K562 (cell line): ENCODE measurements around the gene EHBP1L1. TPM values are rescaled to one million over a fixed set of nuclear protein-coding genes. Genes with fewer than 3 reads are reported as not detected.

Experiments
- BMI1 ChIP-seq: fragments of 150-350 bp; IDR thresholded peaks from 2 replicates; pipeline ENCODE4 v1.6.1; 2014; ENCODE audit warnings: low read length
- CBX1 ChIP-seq: sonication (generic); IDR thresholded peaks from 2 replicates; pipeline ENCODE4 v1.6.1; 2016; ENCODE audit warnings: antibody characterized with exemption, low read depth, mild to moderate bottlenecking
- NR2C2 ChIP-seq, 2 experiments: fragments of 200-800 bp in 1 of 2; sonication (Bioruptor generic) in 1 of 2; sonication (generic) in 1 of 2; formaldehyde crosslinking in 1 of 2; IDR thresholded peaks; 2 replicates each; pipeline versions ENCODE4 v1.6.1 to v1.8.0; 2016 to 2022; ENCODE audit warnings: mild to moderate bottlenecking in 1 of 2, missing compliant biosample characterization in 1 of 2, missing genetic modification characterization in 1 of 2, missing genetic modification reagents in 1 of 2
- TAF9B ChIP-seq: fragments of 450-650 bp; IDR thresholded peaks from 2 replicates; pipeline ENCODE4 v1.6.1; 2018; ENCODE audit warnings: mild to moderate bottlenecking; ENCODE audit not compliant: partially characterized antibody
- ZC3H11A ChIP-seq: IDR thresholded peaks from 2 replicates; pipeline ENCODE4 v1.6.1; 2012; ENCODE audit warnings: low read depth, low read length, improper control_type of control experiment
- polyA plus RNA-seq, 8 experiments: library from polyadenylated mRNA; depleted of rRNA in 4 of 8; stranded (reverse) in 5 of 8; unstranded in 3 of 8; fragments of >200 nt; fragmentation: Nextera tagmentation in 2 of 8; fragmentation: Illumina TruSeq in 1 of 8; extraction: Ambion mirVana in 2 of 8; extraction: Trizol in 1 of 8; gene quantifications; 2 replicates each; pipeline versions ENCODE4 v1.2.1 to v1.2.3, GENCODE V29; 2011 to 2014; ENCODE audit warnings: inconsistent platforms in 1 of 8, missing spikeins in 1 of 8
- total RNA-seq, 7 experiments: library from RNA; depleted of rRNA in 6 of 7; stranded (reverse); fragments of >200 nt in 6 of 7; fragmentation: Illumina TruSeq in 2 of 7; extraction: Trizol in 2 of 7; gene quantifications; 2 replicates each; pipeline versions ENCODE4 v1.2.1 to v1.2.3, GENCODE V29; 2011 to 2021; ENCODE audit warnings: low replicate concordance in 1 of 7
- TF ChIP-seq, protein P1 (sequence below), 2 experiments: fragments of 150-350 bp in 1 of 2; IDR thresholded peaks; 2 replicates each; pipeline ENCODE4 v1.6.1; 2012 to 2016; ENCODE audit warnings: low read depth in 2 of 2, low read length in 2 of 2, mild to moderate bottlenecking in 1 of 2, moderate library complexity in 1 of 2
- TF ChIP-seq, protein P2 (sequence below): fragments of 250-450 bp; sonication (Bioruptor Pico); IDR thresholded peaks from 2 replicates; pipeline ENCODE4 v1.5.0; 2021; ENCODE audit warnings: mild to moderate bottlenecking, moderate library complexity
- TF ChIP-seq, protein P3 (sequence below): fragments of 250-450 bp; sonication (Bioruptor Pico); IDR thresholded peaks from 2 replicates; pipeline ENCODE4 v1.8.0; 2021; ENCODE audit warnings: borderline replicate concordance, mild to moderate bottlenecking, moderate library complexity; ENCODE audit not compliant: poor library complexity, severe bottlenecking
- TF ChIP-seq, protein P4 (sequence below): fragments of 200-800 bp; sonication (Bioruptor generic); IDR thresholded peaks from 2 replicates; pipeline ENCODE4 v1.6.1; 2017; ENCODE audit warnings: missing genetic modification characterization, missing compliant biosample characterization

The EHBP1L1 gene
- total and polyA plus RNA-seq, 9 of the 15 experiments (the other 6 are each of a cell fraction or from before 2014, with no cell fraction given), result 0.03 to 87.1 (median 26.3) TPM

DNA sequence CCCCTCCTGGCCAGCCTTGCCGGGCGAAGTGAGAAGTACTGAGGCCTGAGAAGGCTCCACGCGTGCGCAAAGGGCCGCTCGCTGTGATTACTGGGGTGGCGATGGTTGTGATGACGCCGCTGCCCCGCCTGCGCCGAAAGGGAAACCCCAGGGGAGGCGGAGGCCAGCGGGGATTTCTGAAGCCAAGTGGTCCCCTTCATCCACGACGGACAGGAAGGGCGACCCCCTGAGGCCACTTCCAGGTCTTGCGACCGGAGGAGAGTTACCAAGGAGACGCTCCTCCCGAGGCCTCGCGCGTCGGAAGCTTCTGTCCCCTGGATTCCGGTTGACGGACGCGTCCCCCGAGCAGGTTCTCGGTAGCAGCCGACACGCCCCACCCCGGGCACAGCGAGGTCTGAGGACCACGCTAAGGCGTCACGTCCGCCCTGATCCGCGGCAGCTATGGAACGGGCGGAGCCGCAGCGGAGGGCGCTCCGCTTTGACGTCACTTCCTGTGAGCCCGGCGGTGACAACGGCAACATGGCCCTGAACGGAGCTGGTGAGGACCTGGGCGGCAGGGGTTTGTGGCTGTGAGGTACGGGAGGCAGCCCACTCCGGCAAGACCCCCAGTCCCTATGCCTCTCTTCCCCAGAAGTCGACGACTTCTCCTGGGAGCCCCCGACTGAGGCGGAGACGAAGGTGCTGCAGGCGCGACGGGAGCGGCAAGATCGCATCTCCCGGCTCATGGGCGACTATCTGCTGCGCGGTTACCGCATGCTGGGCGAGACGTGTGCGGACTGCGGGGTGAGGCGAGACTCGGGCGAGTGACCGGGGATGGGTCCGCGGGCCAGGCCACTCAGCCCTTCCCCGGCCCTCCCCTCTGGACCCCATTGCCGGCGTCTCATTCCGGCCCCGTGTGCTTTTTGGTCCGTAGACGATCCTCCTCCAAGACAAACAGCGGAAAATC is 5.6 kb upstream of the EHBP1L1 start, which contains the start of gene ZNRD2 (continued):
- TF ChIP-seq, protein P1, sequence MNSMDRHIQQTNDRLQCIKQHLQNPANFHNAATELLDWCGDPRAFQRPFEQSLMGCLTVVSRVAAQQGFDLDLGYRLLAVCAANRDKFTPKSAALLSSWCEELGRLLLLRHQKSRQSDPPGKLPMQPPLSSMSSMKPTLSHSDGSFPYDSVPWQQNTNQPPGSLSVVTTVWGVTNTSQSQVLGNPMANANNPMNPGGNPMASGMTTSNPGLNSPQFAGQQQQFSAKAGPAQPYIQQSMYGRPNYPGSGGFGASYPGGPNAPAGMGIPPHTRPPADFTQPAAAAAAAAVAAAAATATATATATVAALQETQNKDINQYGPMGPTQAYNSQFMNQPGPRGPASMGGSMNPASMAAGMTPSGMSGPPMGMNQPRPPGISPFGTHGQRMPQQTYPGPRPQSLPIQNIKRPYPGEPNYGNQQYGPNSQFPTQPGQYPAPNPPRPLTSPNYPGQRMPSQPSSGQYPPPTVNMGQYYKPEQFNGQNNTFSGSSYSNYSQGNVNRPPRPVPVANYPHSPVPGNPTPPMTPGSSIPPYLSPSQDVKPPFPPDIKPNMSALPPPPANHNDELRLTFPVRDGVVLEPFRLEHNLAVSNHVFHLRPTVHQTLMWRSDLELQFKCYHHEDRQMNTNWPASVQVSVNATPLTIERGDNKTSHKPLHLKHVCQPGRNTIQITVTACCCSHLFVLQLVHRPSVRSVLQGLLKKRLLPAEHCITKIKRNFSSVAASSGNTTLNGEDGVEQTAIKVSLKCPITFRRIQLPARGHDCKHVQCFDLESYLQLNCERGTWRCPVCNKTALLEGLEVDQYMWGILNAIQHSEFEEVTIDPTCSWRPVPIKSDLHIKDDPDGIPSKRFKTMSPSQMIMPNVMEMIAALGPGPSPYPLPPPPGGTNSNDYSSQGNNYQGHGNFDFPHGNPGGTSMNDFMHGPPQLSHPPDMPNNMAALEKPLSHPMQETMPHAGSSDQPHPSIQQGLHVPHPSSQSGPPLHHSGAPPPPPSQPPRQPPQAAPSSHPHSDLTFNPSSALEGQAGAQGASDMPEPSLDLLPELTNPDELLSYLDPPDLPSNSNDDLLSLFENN (IDR thresholded peaks at IDR 0.05; ENCODE audit: low read depth in 2 of 2, low read length in 2 of 2), result no peak
- TF ChIP-seq, protein P2, sequence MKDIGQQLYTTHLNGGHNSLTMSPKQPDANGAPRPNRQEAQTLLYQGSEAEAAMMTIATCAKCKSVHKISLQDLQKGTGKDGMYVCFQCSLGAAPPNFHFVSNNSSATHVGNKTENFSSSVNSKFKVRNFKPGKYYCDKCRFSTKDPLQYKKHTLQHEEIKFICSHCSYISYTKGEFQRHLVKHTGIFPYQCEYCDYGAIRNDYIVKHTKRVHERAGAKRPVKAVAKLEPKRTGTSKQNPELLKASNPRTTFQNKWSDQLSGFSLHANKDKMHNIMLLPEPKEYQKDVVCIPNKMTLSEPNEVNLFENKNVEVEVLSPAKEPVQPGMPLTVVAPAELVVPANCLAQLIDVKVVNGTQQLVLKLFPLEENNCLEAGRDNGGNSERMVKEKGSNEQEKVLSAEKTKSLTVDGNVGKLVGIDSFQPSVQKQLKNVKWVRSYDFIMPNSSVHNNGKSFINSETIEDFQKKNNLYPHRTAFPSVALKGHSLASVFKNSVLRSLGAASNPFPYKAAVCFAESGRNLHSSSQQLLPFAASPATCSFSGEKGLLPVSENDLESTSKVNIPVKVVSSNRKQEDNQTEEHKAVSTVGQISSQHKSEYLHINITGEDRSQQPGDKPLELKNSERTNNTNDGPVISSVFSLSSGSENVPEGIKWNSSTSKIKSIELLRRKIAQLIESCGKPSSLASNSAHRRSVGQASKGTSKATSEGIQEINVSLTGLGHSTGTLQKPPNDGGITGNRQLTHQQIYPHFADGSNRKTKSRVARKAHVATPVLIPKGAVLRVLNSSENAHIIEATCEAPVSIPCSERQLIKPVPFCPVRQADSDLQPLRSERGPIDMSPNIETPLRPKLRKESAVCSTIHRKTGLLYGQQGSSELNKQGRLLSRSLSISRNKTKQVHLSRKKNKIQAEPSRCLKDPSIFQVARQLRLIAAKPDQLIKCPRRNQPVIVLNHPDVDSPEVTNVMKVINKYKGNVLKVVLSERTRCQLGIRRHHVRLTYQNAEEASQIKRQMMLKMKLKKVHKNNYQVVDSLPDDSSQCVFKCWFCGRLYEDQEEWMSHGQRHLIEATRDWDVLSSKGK (CRISPR knock-in tag), result no peak
- TF ChIP-seq, protein P3, sequence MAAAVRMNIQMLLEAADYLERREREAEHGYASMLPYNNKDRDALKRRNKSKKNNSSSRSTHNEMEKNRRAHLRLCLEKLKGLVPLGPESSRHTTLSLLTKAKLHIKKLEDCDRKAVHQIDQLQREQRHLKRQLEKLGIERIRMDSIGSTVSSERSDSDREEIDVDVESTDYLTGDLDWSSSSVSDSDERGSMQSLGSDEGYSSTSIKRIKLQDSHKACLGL (CRISPR knock-in tag), result no peak
- peak; percentile 49 for TF ChIP-seq TAF9B
- TF ChIP-seq ZC3H11A, result no peak
- no peak for TF ChIP-seq CBX1
- TF ChIP-seq, protein P4, sequence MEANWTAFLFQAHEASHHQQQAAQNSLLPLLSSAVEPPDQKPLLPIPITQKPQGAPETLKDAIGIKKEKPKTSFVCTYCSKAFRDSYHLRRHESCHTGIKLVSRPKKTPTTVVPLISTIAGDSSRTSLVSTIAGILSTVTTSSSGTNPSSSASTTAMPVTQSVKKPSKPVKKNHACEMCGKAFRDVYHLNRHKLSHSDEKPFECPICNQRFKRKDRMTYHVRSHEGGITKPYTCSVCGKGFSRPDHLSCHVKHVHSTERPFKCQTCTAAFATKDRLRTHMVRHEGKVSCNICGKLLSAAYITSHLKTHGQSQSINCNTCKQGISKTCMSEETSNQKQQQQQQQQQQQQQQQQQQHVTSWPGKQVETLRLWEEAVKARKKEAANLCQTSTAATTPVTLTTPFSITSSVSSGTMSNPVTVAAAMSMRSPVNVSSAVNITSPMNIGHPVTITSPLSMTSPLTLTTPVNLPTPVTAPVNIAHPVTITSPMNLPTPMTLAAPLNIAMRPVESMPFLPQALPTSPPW (CRISPR knock-in tag), result peak; percentile 92
- TF ChIP-seq NR2C2 (CRISPR knock-in tag; IDR thresholded peaks at IDR 0.05), result peak; percentile 81; the same call in 1 of the 2 replicates
- TF ChIP-seq NR2C2 (tag; IDR thresholded peaks at IDR 0.05), result peak; percentile 86
- TF ChIP-seq BMI1, result no peak
